A549 (cell line): ENCODE results near the gene UGT1A3. TPM values are rescaled to one million over a fixed set of nuclear protein-coding genes. Genes with fewer than 3 reads are reported as not detected.
A peak's percentile ranks its signal among the peaks of the same experiment; 100 is the strongest.
"Not testable (repeated sequence)": the region's sequence is repeated elsewhere in the genome, so short reads cannot be mapped to it uniquely, and the experiment has no call there.

ENCODE experiments used
- ATAC-seq, 2 experiments: fragments of 200-7000 bp in 1 of 2; fragments of >200 bp in 1 of 2; cut with Nextera tagmentation in 1 of 2; cut with Tn5 transposase in 1 of 2; 3 replicates each; pipeline versions ENCODE4 v1.8.0 to v1.9.1; 2018 to 2020; ENCODE audit warnings: mild to moderate bottlenecking in 1 of 2, moderate library complexity in 1 of 2
- CTCF ChIA-PET: fragments of 300-600 bp; sonication (Branson Sonifier 250); formaldehyde crosslinking; extraction: SDS; loops from one replicate; lab custom pipeline; 2021; ENCODE audit warnings: antibody characterized with exemption, inconsistent platforms; lab: Yijun Ruan, JAX
- POLR2A ChIA-PET: fragments of 350-600 bp; formaldehyde crosslinking; extraction: SDS; loops from one replicate; lab custom pipeline; 2021; ENCODE audit warnings: antibody characterized with exemption, inconsistent platforms; lab: Yijun Ruan, JAX
- DNase-seq, 2 experiments: peaks; one replicate each; pipeline versions ENCODE4 v3.0.0 to v3.0.0-alpha.2; 2011 to 2016; ENCODE audit warnings: low read depth in 1 of 2, low spot score in 1 of 2
- FAIRE-seq: peaks from 2 replicates; lab custom pipeline; 2011; peaks lifted over from hg19 to GRCh38; lab: Jason Lieb, UNC
- H3K27ac ChIP-seq, 2 experiments: fragments of >200 bp; sonication (Bioruptor Twin); formaldehyde crosslinking; 3 replicates each; pipeline ENCODE4 v1.5.1; 2016 to 2017
- H3K4me1 ChIP-seq: fragments of >200 bp; sonication (Bioruptor Twin); formaldehyde crosslinking; 3 replicates; pipeline ENCODE4 v1.6.1; 2016
- H3K4me2 ChIP-seq: fragments of >200 bp; sonication (Bioruptor Twin); formaldehyde crosslinking; 3 replicates; pipeline ENCODE4 v1.6.1; 2016
- H3K4me3 ChIP-seq: fragments of >200 bp; sonication (Bioruptor Twin); formaldehyde crosslinking; 3 replicates; pipeline ENCODE4 v1.5.1; 2016
- H3K9me3 ChIP-seq: fragments of >200 bp; sonication (Bioruptor Twin); formaldehyde crosslinking; 3 replicates; pipeline ENCODE4 v1.6.1; 2016
- CBX8 ChIP-seq: fragments of 200-600 bp; sonication (generic); IDR thresholded peaks from 2 replicates; pipeline ENCODE4 v1.6.1; 2016
- EHF ChIP-seq: fragments of 250-450 bp; sonication (Bioruptor Pico); IDR thresholded peaks from 2 replicates; pipeline ENCODE4 v1.5.0; 2020; ENCODE audit warnings: mild to moderate bottlenecking
- EHMT2 ChIP-seq: fragments of 200-600 bp; sonication (generic); IDR thresholded peaks from 2 replicates; pipeline ENCODE4 v1.6.1; 2016; ENCODE audit warnings: antibody characterized with exemption, low read depth, mild to moderate bottlenecking, moderate library complexity
- FOSL2 ChIP-seq, 2 experiments: fragments of 450-650 bp in 1 of 2; fragments of >200 bp in 1 of 2; sonication (Bioruptor Twin) in 1 of 2; formaldehyde crosslinking; IDR thresholded peaks; 2 replicates each; pipeline versions ENCODE4 v1.5.0 to v1.6.1; 2016 to 2020; ENCODE audit warnings: mild to moderate bottlenecking in 1 of 2, moderate library complexity in 1 of 2
- FOXS1 ChIP-seq: fragments of 250-450 bp; sonication (Bioruptor Pico); IDR thresholded peaks from 2 replicates; pipeline ENCODE4 v1.5.0; 2020; ENCODE audit warnings: mild to moderate bottlenecking, moderate library complexity
- GATA3 ChIP-seq: IDR thresholded peaks from 2 replicates; pipeline ENCODE4 v1.6.1; 2012; ENCODE audit warnings: borderline replicate concordance
- HDAC2 ChIP-seq: fragments of 200-600 bp; sonication (generic); IDR thresholded peaks from 2 replicates; pipeline ENCODE4 v1.6.1; 2016
- HOXA7 ChIP-seq: fragments of 250-450 bp; sonication (Bioruptor Pico); IDR thresholded peaks from 2 replicates; pipeline ENCODE4 v1.5.0; 2020; ENCODE audit warnings: mild to moderate bottlenecking, moderate library complexity
- HOXB13 ChIP-seq: fragments of 250-450 bp; sonication (Bioruptor Pico); IDR thresholded peaks from 2 replicates; pipeline ENCODE4 v1.5.0; 2020; ENCODE audit warnings: low read depth, mild to moderate bottlenecking, moderate library complexity
- JUNB ChIP-seq: fragments of >200 bp; sonication (Bioruptor Twin); formaldehyde crosslinking; IDR thresholded peaks from 2 replicates; pipeline ENCODE4 v1.6.1; 2016
- KDM1A ChIP-seq: fragments of 200-600 bp; sonication (generic); IDR thresholded peaks from 2 replicates; pipeline ENCODE4 v1.6.1; 2016; ENCODE audit warnings: low read depth, mild to moderate bottlenecking
- KDM5A ChIP-seq: fragments of 200-600 bp; sonication (generic); IDR thresholded peaks from 2 replicates; pipeline ENCODE4 v1.6.1; 2016; ENCODE audit warnings: antibody characterized with exemption, mild to moderate bottlenecking
- MAFK ChIP-seq: fragments of 450-650 bp; IDR thresholded peaks from 2 replicates; pipeline ENCODE4 v1.6.1; 2014; ENCODE audit not compliant: partially characterized antibody
- MAZ ChIP-seq: fragments of 150-350 bp; IDR thresholded peaks from 2 replicates; pipeline ENCODE4 v1.6.1; 2014; ENCODE audit warnings: antibody characterized with exemption, low read depth, low read length, borderline replicate concordance
- MYC ChIP-seq: IDR thresholded peaks from 2 replicates; pipeline ENCODE4 v1.6.1; 2012; ENCODE audit warnings: mild to moderate bottlenecking, inconsistent platforms, low read length, improper control_type of control experiment, borderline replicate concordance
- NPAS2 ChIP-seq: fragments of 250-450 bp; sonication (Bioruptor Pico); IDR thresholded peaks from 2 replicates; pipeline ENCODE4 v1.8.0; 2022; ENCODE audit warnings: mild to moderate bottlenecking, moderate library complexity, borderline replicate concordance
- POLR2AphosphoS2 ChIP-seq: conservative IDR thresholded peaks from 2 replicates; pipeline ENCODE4 v1.6.1; 2012; ENCODE audit warnings: low read length, improper control_type of control experiment, inconsistent platforms
- RARB ChIP-seq: fragments of 250-450 bp; sonication (Bioruptor Pico); IDR thresholded peaks from 2 replicates; pipeline ENCODE4 v1.8.0; 2021; ENCODE audit warnings: mild to moderate bottlenecking, moderate library complexity
- RNF2 ChIP-seq: fragments of 200-600 bp; sonication (generic); IDR thresholded peaks from 2 replicates; pipeline ENCODE4 v1.6.1; 2016; ENCODE audit warnings: low read depth, mild to moderate bottlenecking, antibody characterized with exemption, moderate library complexity, borderline replicate concordance
- SREBF2 ChIP-seq: fragments of 450-650 bp; IDR thresholded peaks from 2 replicates; pipeline ENCODE4 v1.6.1; 2014; ENCODE audit warnings: mild to moderate bottlenecking, moderate library complexity
- TFCP2L1 ChIP-seq: fragments of 250-450 bp; sonication (Bioruptor Pico); IDR thresholded peaks from 2 replicates; pipeline ENCODE4 v1.5.0; 2021; ENCODE audit warnings: mild to moderate bottlenecking
- TP53 ChIP-seq: fragments of 250-450 bp; sonication (Bioruptor Pico); IDR thresholded peaks from 2 replicates; pipeline ENCODE4 v1.5.0; 2021; ENCODE audit warnings: mild to moderate bottlenecking, moderate library complexity
- ZC3H11A ChIP-seq: fragments of 450-650 bp; IDR thresholded peaks from 2 replicates; pipeline ENCODE4 v1.6.1; 2014; ENCODE audit warnings: antibody characterized with exemption, mild to moderate bottlenecking
- ZNF302 ChIP-seq: fragments of 250-450 bp; sonication (Bioruptor Pico); IDR thresholded peaks from 2 replicates; pipeline ENCODE4 v1.9.0; 2021; ENCODE audit warnings: inconsistent platforms, mild to moderate bottlenecking, moderate library complexity
- ZSCAN20 ChIP-seq: fragments of 250-450 bp; sonication (Bioruptor Pico); IDR thresholded peaks from 2 replicates; pipeline ENCODE4 v1.8.0; 2022; ENCODE audit warnings: mild to moderate bottlenecking, moderate library complexity
- WGBS: methylation state at CpG from one replicate; pipeline ENCODE4 v1.1.6; 2017; ENCODE audit errors: missing lambda C conversion rate; 5-methylcytosine and 5-hydroxymethylcytosine counted together
- polyA plus RNA-seq, 4 experiments: library from polyadenylated mRNA; depleted of rRNA in 3 of 4; stranded (reverse); fragments of >200 nt; fragmentation: RNase III in 1 of 4; extraction: RNeasy Plus Mini Kit Qiagen cat#74134 plus additional on column Dnase treatment in 1 of 4; gene quantifications; 2 replicates in 3 of 4; 3 replicates in 1 of 4; pipeline ENCODE4 v1.2.3, GENCODE V29; 2011 to 2017
- TF ChIP-seq, protein P1 (sequence below): fragments of >200 bp; sonication (Bioruptor Twin); formaldehyde crosslinking; IDR thresholded peaks from 2 replicates; pipeline ENCODE4 v1.6.1; 2016
- TF ChIP-seq, protein P2 (sequence below): fragments of 150-350 bp; IDR thresholded peaks from 2 replicates; pipeline ENCODE4 v1.6.1; 2014; ENCODE audit warnings: low read depth, mild to moderate bottlenecking, low read length
- TF ChIP-seq, protein P3 (sequence below): fragments of 250-450 bp; sonication (Bioruptor Pico); IDR thresholded peaks from 2 replicates; pipeline ENCODE4 v1.5.0; 2021; ENCODE audit warnings: mild to moderate bottlenecking, moderate library complexity, borderline replicate concordance

The UGT1A3 gene
- polyA plus RNA-seq, 2 of the 4 experiments (the other 2 are of a cell fraction) = 0.23 to 0.39 TPM

DNA sequence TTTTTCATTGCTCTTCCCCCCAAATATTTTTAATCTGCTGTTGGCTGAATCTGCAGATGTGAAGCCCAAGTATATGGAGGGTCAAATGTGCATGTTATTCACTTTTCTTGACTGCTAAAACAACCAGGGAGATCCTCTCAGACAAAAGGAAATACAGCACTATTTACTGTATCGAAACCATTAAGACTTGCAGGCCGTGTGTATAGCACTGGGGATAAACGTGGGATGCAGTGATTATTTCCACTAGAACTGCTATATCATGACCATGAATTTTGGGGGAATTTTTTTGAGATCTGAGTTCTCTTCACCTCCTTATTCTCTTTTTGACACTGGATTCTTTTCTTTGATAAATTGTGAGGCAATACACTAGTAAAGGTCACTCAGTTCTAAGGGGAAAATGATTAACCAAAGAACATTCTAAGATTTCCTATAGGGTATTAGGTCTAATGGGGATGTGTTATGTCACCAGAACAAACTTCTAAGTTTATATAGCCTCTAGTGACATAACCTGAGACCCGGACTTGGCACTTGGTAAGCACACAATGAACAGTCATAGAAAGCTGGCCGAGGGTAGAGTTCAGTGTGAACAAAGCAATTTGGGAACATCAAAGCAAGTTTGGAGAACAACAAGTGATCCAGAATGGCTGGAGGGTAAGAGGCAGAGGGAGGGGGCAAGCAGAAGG, 16.4 kb downstream of the UGT1A3 start (continued):
- no peak for TF ChIP-seq NPAS2 (CRISPR knock-in tag)
- TF ChIP-seq GATA3 = peak; percentile 73
- TF ChIP-seq POLR2AphosphoS2 = no peak
- TF ChIP-seq, protein P1, sequence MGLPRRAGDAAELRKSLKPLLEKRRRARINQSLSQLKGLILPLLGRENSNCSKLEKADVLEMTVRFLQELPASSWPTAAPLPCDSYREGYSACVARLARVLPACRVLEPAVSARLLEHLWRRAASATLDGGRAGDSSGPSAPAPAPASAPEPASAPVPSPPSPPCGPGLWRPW = 0 out of 2 replicates have a peak, but pooled peaks have one; percentile 11
- no peak for TF ChIP-seq HOXB13

DNA sequence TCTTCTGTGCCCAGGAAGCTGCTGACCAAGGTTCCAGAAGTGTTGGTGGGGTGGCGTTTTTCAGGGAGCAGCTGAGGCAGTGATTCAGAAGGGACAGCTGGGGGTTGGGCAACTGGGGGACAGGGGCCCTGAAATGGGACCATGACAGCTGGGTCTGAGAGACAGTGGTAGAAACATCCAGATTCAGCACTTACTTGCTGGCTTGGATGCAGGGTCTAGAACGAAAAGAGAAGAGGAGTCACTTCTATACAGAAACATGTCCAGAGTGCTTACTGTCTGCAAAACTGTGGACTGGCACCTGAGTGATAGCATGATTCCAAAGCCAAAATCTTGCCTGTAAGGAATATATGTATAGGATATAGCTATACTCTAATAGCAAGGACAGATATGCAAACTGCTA, 17.0 kb downstream of the UGT1A3 start:
- peak in 1 of 2 experiments; percentile 53; a peak in 4 of 6 replicates for ATAC-seq
- Histone ChIP-seq H3K4me3 (peak overlapping the region; percentile 18; the same call in 1 of the 3 replicates), H3K4me2 (peak overlapping the region; percentile 79), H3K9me3 (peaks cover 61% of the 10 kb centered on the region), H3K27ac (peak overlapping the region; percentile 89 to 92), H3K4me1 (peaks cover 29% of the 10 kb centered on the region)
- WGBS = 45% methylated on average over 2 of the region's 2 CpGs
- FAIRE-seq, POLR2A ChIA-PET, DNase-seq: not testable (repeated sequence)
- CTCF ChIA-PET = interaction anchor here (0.6 to 0.8 kb wide), 2 partner anchors 14 to 87 kb away, joined by 3 read pairs; no protein-coding TSS in a partner anchor

DNA sequence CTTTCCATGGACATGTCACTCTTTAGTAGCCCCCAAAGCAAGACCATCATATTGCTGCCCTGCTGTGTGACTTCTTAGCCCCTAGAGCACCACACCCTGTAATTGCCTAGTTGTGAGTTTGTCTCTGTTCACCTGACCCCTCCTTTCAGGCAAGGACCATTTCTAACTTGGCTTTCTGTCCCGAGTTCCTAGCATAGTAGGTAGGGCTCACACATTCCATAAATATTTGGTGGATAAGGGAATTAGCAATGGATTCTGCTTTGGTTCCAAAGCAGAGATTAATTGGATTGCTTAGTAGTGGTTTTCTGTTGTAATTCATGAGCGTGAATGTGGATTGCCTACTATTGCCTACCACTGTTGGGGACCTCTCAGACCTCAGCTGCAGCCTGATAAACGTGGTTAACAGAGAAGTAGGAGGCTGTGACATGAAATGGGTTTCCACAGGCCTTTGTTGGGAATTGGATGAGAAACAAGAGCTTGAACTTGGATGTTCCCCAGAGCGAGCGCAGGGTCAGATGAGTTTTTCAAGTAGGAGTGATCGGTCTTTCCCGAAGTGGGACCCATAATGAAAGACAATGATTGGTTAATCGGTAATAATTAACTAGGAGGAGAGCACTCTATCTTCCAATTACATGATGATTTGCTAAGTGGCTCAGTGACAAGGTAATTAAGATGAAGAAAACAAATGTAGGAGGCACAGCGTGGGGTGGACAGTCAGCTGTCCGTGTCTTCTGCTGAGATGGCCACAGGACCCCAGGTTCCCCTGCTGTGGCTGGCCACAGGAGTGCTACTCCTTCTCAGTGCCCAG, 17.8 kb downstream of the UGT1A3 start:
- CTCF ChIA-PET = interaction anchor here (0.8 kb wide), 1 partner anchor 86 kb away, joined by 3 read pairs; no protein-coding TSS in a partner anchor
- Histone ChIP-seq H3K4me2 (peak overlapping the region; percentile 79), H3K4me3 (no peak overlapping the region), H3K9me3 (peaks cover 63% of the 10 kb centered on the region), H3K4me1 (peaks cover 29% of the 10 kb centered on the region), H3K27ac (peak overlapping the region; percentile 89 to 92)
- TF ChIP-seq ZSCAN20 (CRISPR knock-in tag) = no peak
- TF ChIP-seq MYC = no peak
- TF ChIP-seq RNF2 = no peak
- TF ChIP-seq FOSL2 (IDR thresholded peaks at IDR 0.05) = no peak
- TF ChIP-seq FOSL2 (CRISPR knock-in tag; IDR thresholded peaks at IDR 0.05) = no peak
- no peak for TF ChIP-seq ZC3H11A
- no peak for TF ChIP-seq RARB
- TF ChIP-seq, protein P2, sequence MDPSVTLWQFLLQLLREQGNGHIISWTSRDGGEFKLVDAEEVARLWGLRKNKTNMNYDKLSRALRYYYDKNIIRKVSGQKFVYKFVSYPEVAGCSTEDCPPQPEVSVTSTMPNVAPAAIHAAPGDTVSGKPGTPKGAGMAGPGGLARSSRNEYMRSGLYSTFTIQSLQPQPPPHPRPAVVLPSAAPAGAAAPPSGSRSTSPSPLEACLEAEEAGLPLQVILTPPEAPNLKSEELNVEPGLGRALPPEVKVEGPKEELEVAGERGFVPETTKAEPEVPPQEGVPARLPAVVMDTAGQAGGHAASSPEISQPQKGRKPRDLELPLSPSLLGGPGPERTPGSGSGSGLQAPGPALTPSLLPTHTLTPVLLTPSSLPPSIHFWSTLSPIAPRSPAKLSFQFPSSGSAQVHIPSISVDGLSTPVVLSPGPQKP = no peak
- no peak for TF ChIP-seq TP53 (CRISPR knock-in tag)
- no peak for TF ChIP-seq KDM1A
- no peak for TF ChIP-seq EHMT2
- TF ChIP-seq MAZ = no peak
- no peak for TF ChIP-seq JUNB
- TF ChIP-seq TFCP2L1 (CRISPR knock-in tag) = no peak
- TF ChIP-seq HOXA7 (CRISPR knock-in tag) = no peak
- DNase-seq = peak in 1 of 2 experiments; percentile 29
- FAIRE-seq = no peak
- peak; percentile 27 to 61; a peak in 3 of 6 replicates for ATAC-seq
- WGBS = 76% methylated on average over 10 of the region's 10 CpGs
- POLR2A ChIA-PET = no interaction called here

DNA sequence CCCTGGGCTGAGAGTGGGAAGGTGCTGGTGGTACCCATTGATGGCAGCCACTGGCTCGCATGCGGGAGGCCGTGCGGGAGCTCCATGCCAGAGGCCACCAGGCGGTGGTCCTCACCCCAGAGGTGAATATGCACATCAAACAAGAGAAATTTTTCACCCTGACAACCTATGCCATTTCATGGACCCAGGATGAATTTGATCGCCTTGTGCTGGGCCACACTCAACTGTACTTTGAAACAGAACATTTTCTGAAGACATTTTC, 18.4 kb downstream of the UGT1A3 start:
- ChIA-PET CTCF (no interaction called here), POLR2A (no interaction called here)
- DNase-seq (no peak), ATAC-seq (no peak), FAIRE-seq (no peak)
- H3K27ac ChIP-seq = peak overlapping the region; percentile 89 to 92
- H3K4me3 ChIP-seq = no peak overlapping the region
- H3K9me3 ChIP-seq = peaks cover 63% of the 10 kb centered on the region
- WGBS = 90% methylated on average over 6 of the region's 6 CpGs
- no peak for TF ChIP-seq MAFK
- no peak for TF ChIP-seq MYC
- no peak for TF ChIP-seq SREBF2
- no peak for TF ChIP-seq HDAC2
- TF ChIP-seq NPAS2 (CRISPR knock-in tag) = no peak
- no peak for TF ChIP-seq KDM5A
- TF ChIP-seq RARB = no peak
- no peak for TF ChIP-seq CBX8
- no peak for TF ChIP-seq KDM1A
- TF ChIP-seq EHF (CRISPR knock-in tag) = no peak
- TF ChIP-seq FOXS1 (CRISPR knock-in tag) = no peak
- no peak for TF ChIP-seq ZNF302 (CRISPR knock-in tag)
- TF ChIP-seq, protein P3, sequence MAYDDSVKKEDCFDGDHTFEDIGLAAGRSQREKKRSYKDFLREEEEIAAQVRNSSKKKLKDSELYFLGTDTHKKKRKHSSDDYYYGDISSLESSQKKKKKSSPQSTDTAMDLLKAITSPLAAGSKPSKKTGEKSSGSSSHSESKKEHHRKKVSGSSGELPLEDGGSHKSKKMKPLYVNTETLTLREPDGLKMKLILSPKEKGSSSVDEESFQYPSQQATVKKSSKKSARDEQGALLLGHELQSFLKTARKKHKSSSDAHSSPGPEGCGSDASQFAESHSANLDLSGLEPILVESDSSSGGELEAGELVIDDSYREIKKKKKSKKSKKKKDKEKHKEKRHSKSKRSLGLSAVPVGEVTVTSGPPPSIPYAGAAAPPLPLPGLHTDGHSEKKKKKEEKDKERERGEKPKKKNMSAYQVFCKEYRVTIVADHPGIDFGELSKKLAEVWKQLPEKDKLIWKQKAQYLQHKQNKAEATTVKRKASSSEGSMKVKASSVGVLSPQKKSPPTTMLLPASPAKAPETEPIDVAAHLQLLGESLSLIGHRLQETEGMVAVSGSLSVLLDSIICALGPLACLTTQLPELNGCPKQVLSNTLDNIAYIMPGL (CRISPR knock-in tag) = no peak
- peaks cover 29% of the 10 kb centered on the region for H3K4me1 ChIP-seq
- no peak overlapping the region for H3K4me2 ChIP-seq
